Measurements from ENCODE around the gene P2RX5.
"Not testable (repeated sequence)": the region's sequence is repeated elsewhere in the genome, so short reads cannot be mapped to it uniquely, and the experiment has no call there.

Gene P2RX5

GRCh38 chr17:3695723-3696411 is at the start of gene P2RX5:
Gene P2RX5, minus strand, starts transcription at chr17:3696155. Its CDS starts 150 bp downstream, at chr17:3696005.
- peak; percentile 76 for DNase-seq (ENCODE audit: low spot score)

DNA sequence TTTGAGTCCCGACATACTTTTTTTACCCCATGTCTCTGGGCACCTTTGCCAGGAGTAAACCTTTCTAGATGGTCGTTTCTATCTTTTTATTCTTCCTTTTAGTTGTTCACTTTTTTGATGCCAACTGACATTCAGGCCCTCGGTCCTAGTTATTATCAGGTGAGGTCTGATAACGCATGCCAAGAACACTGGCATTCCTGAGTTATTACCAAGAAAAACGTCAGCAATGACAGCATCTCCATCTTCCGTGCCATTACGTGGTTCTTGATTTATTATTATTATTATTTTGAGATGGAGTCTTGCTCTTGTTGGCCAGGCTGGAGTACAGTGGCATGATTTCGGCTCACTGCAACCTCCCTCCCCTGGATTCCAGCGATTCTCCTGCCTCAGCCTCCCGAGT is 49.1 kb upstream of the P2RX5 start:
- DNase-seq (ENCODE audit: low spot score): no peak

- DNase-seq (ENCODE audit: low spot score): no peak
Observed at GRCh38 chr17:3744014-3744413, 48.1 kb upstream of the P2RX5 start.

DNA sequence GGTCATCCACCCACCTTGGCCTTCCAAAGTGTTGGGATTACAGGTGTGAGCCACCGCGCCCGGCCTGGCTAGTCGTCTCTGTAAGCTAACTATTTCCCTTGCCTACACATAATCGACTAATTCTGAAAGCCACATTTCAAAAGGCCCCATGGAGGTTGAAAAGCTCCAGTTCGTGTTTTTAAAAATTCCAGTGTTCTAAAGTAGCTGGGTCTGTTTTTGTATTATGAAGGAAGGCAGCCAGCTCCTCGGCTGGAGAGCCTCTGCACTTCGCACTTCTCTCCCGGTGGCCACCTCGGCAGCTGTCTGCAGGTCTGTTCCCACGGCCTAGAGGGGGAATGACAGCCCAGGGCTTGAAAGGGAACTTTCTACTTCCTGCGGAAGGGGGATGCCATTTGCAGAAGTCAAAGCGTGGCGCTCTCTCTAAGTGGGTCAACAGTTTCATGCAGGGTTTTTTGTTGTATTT is 44.7 kb upstream of the P2RX5 start:
- DNase-seq (ENCODE audit: low spot score): peak; percentile 54

DNA sequence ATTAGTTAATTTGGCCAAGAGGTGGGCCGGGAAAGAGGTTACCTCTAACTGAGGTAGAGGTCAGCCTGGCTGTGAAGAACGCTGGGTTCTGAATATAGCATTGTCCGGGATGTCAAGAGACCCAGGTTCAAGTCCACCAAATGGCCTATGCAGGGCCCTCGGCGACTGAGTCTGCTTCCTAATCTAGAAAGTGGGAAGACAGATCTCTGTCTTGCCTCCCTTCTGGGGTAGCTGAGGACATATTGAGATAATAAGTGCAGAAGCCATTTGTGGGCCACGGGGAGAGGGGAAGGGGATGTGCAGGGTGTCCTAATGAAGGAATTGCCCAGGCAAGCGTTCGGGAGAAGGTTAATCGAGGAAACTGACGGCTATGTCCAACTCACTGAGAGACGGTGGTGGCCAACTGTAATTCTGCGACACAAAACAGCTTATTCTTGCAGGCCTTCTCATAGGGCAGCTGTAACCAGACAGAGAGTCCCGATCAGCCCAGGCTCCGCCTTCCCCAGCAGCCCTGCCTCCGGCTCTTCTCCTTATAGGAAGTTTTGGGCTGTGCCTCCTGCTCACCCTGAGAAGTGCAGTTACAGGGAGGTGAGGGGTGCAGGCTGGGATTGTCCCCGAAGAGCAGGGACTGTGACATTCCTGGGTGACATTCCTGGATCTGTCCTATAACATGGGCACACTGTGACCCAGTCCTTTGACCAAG is 43.6 kb upstream of the P2RX5 start:
- DNase-seq (ENCODE audit: low spot score): no peak

DNA sequence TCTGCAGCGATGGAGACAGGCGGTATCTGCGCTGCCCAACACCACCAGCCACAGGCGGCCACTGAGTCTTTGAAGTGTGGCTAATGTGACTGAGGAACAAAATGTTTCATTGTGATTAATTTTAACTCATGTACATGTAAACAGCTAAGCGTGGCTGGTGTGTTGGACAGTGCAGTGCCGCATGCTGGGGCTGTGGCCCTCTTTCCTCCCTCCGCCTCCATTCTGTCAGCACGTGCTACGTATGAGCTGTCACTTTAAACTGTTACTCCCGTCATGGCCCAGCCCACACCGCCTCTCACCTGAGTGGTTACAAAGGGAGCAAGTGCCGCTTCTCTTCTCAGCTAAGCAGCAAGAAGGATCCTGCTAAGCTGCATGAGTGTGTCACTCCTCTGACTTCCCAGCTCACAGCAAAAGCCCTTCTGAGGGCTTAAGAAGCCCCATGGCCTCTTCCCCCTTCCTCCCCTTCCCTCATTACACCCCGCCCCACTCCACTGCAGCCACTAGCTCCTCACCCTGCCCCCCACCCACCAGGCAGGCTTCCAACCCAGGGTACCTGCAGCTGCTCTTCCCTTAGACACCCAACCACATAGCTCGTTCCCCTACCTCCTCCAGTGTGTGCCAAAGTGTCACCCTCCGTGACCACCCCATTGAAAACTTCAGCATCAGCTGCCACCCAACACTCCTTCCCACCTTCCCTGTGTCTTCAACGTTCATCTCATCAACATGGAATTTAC is 42.8 kb upstream of the P2RX5 start:
- peak; percentile 58 for DNase-seq (ENCODE audit: low spot score)

DNA sequence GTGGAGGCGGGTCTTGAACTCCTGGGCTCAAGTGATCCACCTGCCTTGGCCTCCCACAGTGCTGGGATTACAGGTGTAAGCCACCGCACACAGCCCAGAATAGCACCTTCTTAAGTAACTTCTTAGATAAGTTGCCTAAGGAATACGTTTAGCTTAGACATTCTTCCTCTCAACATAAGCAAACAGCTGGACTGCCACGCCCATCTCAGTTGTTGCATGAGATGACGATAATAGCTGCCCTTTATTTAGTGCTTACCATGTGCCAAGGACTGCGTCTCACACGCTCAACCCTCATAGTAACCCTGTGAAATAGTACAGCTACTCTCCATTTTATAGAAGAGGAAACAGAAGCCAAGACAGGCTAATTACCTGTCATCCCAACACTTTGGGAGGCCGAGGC is 39.6 kb upstream of the P2RX5 start:
- DNase-seq (ENCODE audit: low spot score): no peak

- DNase-seq (ENCODE audit: low spot score): not testable (repeated sequence)
Observed at GRCh38 chr17:3734911-3735276, 38.9 kb upstream of the P2RX5 start.

GRCh38 chr17:3732210-3732621 is 36.3 kb upstream of the P2RX5 start:
- peak; percentile 29 for DNase-seq (ENCODE audit: low spot score)

DNA sequence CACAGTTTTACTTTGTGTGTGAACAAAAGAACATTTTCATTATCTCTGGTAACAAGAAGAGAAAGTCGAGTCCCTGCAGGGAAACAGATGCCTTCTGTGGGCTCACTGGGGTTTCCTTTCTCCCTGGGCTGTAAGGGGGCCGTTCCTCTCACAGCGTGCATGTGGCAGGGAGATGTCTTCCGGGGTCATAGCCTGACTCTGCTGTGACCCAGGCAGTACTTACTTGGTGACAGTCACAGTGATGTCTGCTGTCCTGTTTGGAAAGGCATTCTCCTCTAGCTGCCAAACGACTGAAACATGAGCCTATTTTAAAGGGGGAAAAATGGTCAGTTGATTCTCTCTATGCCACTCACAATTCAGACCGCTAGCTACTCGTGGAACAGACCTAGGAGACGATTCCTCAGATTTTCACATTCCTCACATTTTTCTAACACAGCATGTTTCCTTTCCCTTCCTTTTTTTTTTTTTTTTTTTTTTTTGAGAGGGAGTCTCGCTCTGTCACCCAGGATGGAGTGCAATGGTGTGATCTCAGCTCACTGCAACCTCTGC is 35.0 kb upstream of the P2RX5 start:
- DNase-seq (ENCODE audit: low spot score): no peak

DNA sequence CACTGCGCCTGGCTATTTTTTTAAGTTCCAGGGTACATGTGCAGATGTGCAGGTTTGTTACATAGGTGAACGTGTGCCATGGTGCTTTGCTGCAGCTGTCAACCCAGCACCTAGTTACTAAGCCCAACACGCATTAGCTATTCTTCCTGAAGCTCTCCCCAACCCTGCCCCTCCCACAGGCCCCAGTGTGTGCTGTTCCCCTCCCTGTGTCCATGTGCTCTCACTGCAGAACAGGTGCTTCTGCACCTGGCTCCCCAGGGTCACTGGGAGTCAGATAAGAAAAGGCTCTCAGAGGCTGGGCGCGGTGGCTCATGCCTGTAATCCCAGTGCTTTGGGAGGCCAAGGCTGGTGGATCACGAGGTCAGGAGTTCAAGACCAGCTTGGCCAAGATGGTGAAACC is 33.9 kb upstream of the P2RX5 start:
- DNase-seq (ENCODE audit: low spot score): no peak

- DNase-seq (ENCODE audit: low spot score): not testable (repeated sequence)
Observed at GRCh38 chr17:3728099-3728498, 32.1 kb upstream of the P2RX5 start.

GRCh38 chr17:3727041-3727440 is 31.1 kb upstream of the P2RX5 start:
- peak; percentile 29 for DNase-seq (ENCODE audit: low spot score)

DNA sequence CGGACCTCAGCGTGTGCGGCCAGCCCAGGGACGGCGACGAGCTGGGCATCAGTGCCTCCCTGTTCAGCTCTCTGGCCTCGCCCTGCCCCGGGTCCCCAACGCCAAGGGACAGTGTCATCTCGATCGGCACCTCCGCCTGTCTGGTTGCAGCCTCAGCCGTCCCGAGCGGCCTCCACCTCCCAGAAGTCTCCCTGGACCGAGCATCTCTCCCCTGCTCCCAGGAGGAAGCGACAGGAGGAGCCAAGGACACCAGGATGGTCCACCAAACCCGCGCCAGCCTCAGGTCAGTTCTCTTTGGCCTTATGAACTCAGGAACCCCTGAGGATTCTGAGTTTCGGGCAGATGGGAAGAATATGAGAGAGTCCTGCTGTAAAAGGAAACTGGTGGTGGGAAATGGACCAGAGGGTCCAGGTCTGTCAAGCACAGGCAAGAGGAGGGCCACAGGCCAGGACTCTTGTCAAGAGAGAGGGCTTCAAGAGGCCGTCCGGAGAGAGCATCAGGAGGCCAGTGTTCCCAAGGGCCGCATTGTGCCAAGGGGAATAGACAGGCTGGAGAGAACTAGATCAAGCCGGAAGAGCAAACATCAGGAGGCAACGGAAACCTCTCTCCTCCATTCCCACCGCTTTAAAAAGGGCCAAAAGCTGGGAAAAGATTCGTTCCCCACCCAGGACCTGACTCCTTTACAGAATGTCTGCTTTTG is 28.6 kb upstream of the P2RX5 start:
- no peak for DNase-seq (ENCODE audit: low spot score)

GRCh38 chr17:3723556-3724377 is 27.8 kb upstream of the P2RX5 start, which contains the start of gene HASPIN:
Gene HASPIN, plus strand, starts transcription at chr17:3723903. Its CDS starts 33 bp downstream, at chr17:3723936.
- DNase-seq (ENCODE audit: low spot score): peak; percentile 98

- no peak for DNase-seq (ENCODE audit: low spot score)
Observed at GRCh38 chr17:3723188-3723555, 27.2 kb upstream of the P2RX5 start.

DNA sequence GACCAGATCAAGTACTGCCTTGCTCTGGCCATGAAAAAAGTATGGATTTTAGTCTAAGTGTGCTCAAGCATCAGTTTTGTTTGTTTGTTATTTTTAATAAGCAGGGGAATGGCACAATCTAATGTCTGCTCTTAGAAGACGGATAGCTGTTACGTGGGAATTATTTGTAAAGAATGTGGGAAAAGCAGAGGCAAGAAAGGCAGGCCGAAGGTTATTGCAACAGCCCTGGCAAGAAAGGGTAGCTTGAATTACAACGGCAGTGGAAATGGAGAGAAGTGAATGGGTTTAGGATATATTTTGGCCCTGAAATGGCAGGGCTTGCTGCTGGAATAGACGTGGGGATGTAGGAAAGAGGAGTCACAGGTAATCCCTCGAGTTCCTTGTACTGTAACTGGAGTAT is 26.8 kb upstream of the P2RX5 start:
- no peak for DNase-seq (ENCODE audit: low spot score)

DNA sequence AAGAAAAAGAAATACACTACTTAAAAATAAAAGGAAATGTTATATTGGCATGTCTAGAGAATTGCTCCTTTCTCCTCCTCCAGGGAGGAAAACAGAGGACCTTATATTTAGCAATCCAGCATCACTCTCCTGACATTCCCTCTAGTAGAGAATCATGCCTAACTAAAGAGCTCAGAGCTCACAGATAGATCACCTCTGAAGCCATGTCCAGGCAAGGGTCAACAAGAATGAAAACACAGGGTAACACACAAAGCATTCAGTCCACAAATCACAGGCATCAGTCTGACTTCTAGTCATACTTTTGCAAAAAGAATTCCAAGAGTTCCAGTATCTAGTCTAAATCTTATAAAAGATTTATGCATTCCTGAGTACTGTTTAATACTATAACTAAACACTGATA is 23.3 kb upstream of the P2RX5 start:
- DNase-seq (ENCODE audit: low spot score): no peak

DNA sequence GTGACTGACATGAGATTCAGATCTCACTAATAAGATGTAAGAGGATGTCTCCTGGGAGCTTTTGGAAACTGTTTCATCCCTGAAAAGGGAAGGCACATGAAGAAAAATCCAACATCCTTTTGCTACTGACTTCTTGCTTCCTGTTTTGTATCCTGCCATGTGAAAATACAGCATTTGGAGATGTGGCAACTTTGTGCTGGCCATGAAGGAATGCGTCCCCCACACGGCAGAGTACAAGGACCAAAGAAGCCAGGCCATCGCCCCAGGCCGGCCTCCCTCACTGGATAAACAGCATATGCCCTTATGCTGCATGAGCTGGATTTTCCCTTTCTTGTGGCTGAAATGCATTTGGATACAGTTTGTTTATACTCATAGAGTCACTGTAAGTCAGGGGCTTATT is 22.2 kb upstream of the P2RX5 start:
- no peak for DNase-seq (ENCODE audit: low spot score)

- no peak for DNase-seq (ENCODE audit: low spot score)
Observed at GRCh38 chr17:3715296-3715695, 19.3 kb upstream of the P2RX5 start.

DNA sequence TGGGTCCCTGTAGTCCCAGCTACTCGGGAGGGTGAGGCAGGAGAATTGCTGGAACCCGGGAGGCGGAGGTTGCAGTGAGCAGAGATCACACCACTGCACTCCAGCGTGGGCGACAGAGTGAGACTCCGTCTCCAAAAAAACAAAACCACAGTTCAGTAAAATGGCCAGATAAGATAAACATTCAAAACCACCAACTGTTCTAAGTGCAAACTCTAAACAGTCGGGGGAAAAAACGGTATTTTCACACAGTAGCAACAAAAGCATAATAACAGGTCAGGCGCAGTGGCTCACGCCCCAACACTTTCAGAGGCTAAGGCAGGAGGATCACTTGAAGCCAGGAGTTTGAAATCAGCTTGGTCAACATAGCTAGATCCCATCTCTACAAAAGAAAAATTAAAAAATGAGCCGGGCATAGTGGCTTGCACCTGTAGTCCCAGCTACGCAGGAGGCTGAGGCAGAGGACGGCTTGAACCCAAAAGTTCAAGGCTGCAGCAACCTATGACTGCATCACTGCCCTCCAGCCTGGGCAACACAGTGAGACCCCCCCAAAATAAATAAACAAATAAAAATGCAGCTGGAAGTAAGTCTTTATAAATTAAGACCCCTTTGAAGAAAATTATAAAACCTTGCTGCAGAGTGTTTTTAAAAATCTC is 17.0 kb upstream of the P2RX5 start:
- DNase-seq (ENCODE audit: low spot score): no peak

All from germinal center (tissue), 1 donor.